GM12865 (cell line): ENCODE data around the gene CAST.

Source experiments
- DNase-seq: peaks from one replicate; pipeline ENCODE4 v3.0.0; 2010; ENCODE audit warnings: low read depth
- H3K4me3 ChIP-seq: 2 replicates; pipeline ENCODE4 v1.5.1; 2011; ENCODE audit warnings: mild to moderate bottlenecking, low read depth, low read length, control low read depth
- CTCF ChIP-seq: IDR thresholded peaks from 2 replicates; pipeline ENCODE4 v1.5.1; 2011; ENCODE audit warnings: low read length, control low read depth, low read depth, inconsistent platforms; ENCODE audit not compliant: insufficient read depth; ENCODE audit errors: missing control alignments

Gene CAST

GRCh38 chr5:96717874-96718273 is 55.7 kb downstream of the CAST start:
- DNase-seq: no peak
- H3K4me3 ChIP-seq: no peak overlapping the region
- TF ChIP-seq CTCF: no peak

GRCh38 chr5:96718635-96719077 is 56.5 kb downstream of the CAST start:
- no peak overlapping the region for H3K4me3 ChIP-seq
- no peak for TF ChIP-seq CTCF
- DNase-seq: no peak

DNA sequence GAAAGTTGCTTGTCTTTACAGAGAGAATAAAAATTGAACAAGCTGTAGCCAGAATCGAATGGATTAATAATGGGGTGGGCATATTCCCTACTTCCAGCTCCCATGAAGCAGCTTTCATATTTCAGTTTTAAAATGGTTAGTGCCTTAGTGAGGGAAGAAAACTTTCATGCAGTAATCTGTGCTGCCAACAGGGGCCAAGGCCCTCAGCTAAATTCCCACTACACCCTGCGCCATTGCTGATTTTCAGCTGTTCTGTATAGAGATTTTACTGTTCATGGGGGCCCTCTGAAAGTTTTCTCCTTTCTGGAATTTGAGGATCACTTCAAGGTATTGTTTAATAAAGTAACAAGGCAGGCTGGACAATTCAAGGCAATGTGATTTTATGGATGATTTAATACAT is 58.2 kb downstream of the CAST start:
- DNase-seq: no peak
- no peak overlapping the region for H3K4me3 ChIP-seq
- no peak for TF ChIP-seq CTCF

GRCh38 chr5:96721351-96721977 is 59.3 kb downstream of the CAST start:
- no peak overlapping the region for H3K4me3 ChIP-seq
- no peak for DNase-seq
- TF ChIP-seq CTCF: no peak

DNA sequence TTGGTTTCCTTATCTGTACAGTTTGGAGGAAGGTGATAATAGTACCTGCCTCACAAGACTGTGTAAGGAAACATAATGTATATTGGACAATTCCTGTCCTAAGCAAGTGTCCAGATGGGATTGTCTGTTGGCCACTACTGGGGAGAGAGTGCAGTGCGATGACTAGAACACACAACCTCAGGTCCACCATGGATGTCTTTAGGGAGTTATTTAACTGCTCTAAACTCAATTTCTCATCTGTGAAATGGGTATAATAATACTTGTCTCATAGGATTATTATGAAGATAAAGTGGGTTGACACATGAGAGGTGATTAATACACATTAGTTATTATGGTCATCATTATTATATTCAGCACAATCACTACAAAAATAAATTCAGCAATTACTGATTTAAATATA is 63.1 kb downstream of the CAST start:
- no peak for DNase-seq
- TF ChIP-seq CTCF: no peak
- no peak overlapping the region for H3K4me3 ChIP-seq

GRCh38 chr5:96726802-96727201 is 64.6 kb downstream of the CAST start:
- TF ChIP-seq CTCF: no peak
- DNase-seq: no peak
- H3K4me3 ChIP-seq: no peak overlapping the region

DNA sequence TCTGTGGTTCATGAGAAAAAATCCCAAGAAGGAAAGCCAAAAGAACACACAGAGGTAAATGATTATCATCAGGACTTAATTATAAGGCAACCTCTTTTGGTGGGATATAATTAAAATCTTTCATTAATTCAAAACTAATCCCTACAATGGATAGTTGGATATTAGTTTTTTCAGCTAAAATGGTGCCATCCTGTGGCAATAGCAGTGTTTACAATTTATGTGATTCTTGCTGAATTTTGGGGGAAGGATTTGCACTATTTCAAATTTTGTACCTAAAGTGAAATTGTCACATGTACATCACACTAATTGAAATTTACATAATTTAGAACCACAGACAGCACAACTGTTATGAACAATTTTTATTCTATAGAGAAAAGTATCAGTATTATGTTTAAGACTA is 67.0 kb downstream of the CAST start:
- H3K4me3 ChIP-seq: no peak overlapping the region
- no peak for TF ChIP-seq CTCF
- DNase-seq: no peak
